Fibroblast of skin of left biceps (primary cell): Measurements from ENCODE around the gene SNX1.

Experiments
- DNase-seq, 2 experiments: peaks; one replicate each; pipeline ENCODE4 v3.0.0-alpha.2; 2013; ENCODE audit warnings: low read depth in 2 of 2

The SNX1 gene

GRCh38 chr15:64163659-64164362 lies 68.0 kb downstream of the SNX1 start:
- no peak for DNase-seq

GRCh38 chr15:64164436-64164835 lies 68.7 kb downstream of the SNX1 start:
- no peak for DNase-seq

DNA sequence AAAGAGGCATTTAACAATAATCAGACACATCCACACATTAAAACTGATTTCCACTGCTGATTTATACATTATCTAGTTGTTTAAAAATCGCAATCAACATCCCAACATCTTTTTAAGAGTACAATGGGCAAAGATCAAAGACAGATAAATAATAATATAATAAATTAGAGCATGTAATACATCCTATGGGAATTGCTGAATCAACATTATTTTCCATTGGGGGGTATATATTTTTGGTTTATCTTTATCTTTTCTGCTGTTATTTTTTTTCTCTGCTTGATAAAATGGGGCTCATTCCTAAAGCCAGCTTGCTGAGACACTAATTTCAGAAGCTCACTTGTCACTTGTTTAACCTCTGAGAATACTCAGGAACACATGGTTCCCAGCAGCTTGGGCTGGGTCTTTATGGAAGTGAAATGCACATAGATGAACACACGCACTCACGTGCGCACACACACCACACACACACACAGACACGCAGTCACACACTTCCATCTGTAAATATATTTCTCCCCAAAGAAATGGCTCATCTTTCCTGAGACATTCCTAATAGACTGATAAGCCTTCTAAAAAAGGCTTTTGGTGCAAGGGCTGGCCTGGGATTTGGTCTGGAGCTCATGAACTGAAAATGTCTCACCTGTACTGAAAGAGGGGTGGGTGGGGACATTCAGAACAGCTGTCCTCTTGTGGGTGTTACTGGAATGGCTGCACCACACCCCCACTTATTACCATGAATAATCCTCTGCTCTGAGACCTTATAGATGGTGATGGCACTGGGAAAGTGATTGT lies 70.5 kb downstream of the SNX1 start:
- no peak for DNase-seq

- DNase-seq, result no peak
Observed at GRCh38 chr15:64180235-64180824, 84.5 kb downstream of the SNX1 start.

DNA sequence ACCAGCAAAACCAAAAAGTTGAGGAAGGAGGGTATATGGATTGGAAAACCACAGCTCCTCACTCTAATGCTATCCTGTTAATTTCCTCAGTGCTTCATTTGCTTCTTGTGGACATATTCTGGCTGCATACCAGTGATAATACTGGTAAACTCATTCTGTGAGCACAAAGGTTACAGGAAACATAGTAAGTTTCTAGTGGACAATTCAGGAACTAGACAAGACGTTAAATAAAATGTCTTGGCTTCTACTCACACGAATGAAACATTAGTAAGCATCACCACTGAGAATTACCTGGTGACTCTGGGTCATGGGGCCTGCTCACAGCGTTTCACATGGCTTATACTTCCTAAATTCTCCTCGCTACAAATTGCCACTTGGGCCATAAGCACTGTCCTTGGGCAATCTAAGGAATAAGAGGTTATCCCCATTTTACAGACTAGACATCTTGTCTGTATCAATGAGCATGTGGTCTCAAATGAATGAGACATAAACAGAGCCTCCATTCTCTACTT lies 87.1 kb downstream of the SNX1 start:
- DNase-seq, result no peak

DNA sequence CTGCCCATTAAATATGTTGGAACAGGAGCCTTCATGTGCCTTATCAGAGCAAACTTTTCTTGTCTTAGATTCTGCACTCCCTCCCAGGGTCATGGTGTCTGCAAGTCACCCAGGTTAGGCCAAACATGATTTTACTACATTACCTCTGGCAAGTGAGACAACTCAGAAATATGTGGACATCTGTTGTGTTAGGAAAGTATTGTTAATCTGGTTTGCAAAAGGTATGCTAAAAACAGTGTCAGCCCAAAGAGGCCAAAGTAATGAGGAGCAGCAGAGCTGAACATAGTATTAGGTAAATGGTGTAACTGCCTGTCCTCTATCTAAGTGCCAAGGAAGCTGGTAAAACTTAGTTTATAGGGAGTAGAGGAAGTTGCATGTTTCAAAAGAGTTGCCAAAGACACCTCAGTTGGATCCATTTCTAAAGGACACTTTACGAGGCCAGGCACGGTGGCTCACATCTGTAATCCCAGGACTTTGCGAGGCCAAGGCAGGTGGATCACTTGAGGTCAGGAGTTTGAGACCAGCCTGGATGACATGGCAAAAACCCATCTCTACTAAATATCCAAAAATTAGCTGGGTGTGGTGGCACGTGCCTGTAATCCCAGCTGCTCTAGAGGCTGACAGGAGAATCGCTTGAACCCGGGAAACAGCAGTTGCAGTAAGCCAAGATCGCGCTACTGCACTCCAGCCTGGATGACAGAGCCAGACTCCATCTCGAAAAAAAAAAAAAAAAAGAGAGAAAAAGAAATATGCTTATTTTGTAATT lies 89.5 kb downstream of the SNX1 start:
- no peak for DNase-seq

- no peak for DNase-seq
Observed at GRCh38 chr15:64187396-64188191, 91.8 kb downstream of the SNX1 start.
